Activated T-helper 2 cell treated with anti-CD3 and anti-CD28 coated beads, Interferon-gamma antibody, Interleukin-2, Interleukin-4, amounts not matched to agents 10 μg/mL and 5 μg/mL and 100 μg/mL, durations not matched to agents 14 hours and 24 hours and 36 hours (primary cell): ENCODE measurements around the gene PROC. TPM values are rescaled to one million over a fixed set of nuclear protein-coding genes. Genes with fewer than 3 reads are reported as not detected.
A peak's percentile ranks its signal among the peaks of the same experiment; 100 is the strongest.

ENCODE experiments used
- DNase-seq: peaks from one replicate; pipeline ENCODE4 v3.0.0; 2021; ENCODE audit warnings: low spot score
- H3K27ac Mint-ChIP-seq: one replicate; pipeline ENCODE4 v1.8.0; 2021; ENCODE audit warnings: mixed read lengths
- H3K27me3 Mint-ChIP-seq: one replicate; pipeline ENCODE4 v1.8.0; 2021; ENCODE audit warnings: low read depth, mixed read lengths
- H3K36me3 Mint-ChIP-seq: one replicate; pipeline ENCODE4 v1.8.0; 2021; ENCODE audit warnings: low read depth, mixed read lengths
- H3K4me1 Mint-ChIP-seq: one replicate; pipeline ENCODE4 v1.8.0; 2021; ENCODE audit warnings: low read depth, mixed read lengths
- H3K4me3 Mint-ChIP-seq: one replicate; pipeline ENCODE4 v1.8.0; 2021; ENCODE audit warnings: low read depth, mild to moderate bottlenecking, moderate library complexity, mixed read lengths
- H3K9me3 Mint-ChIP-seq: one replicate; pipeline ENCODE4 v1.8.0; 2021; ENCODE audit warnings: mixed read lengths
- intact Hi-C: fragments of 100-400 bp; cut with micrococcal nuclease; formaldehyde crosslinking; loops from one replicate; pipeline ENCODE4 v1.15.1; 2023
- total RNA-seq: library from RNA; stranded (reverse); gene quantifications from 2 replicates; pipeline ENCODE4 v1.2.3, GENCODE V29; 2022

PROC gene
- total RNA-seq, 1 donor from 2014 or later: not detected

DNA sequence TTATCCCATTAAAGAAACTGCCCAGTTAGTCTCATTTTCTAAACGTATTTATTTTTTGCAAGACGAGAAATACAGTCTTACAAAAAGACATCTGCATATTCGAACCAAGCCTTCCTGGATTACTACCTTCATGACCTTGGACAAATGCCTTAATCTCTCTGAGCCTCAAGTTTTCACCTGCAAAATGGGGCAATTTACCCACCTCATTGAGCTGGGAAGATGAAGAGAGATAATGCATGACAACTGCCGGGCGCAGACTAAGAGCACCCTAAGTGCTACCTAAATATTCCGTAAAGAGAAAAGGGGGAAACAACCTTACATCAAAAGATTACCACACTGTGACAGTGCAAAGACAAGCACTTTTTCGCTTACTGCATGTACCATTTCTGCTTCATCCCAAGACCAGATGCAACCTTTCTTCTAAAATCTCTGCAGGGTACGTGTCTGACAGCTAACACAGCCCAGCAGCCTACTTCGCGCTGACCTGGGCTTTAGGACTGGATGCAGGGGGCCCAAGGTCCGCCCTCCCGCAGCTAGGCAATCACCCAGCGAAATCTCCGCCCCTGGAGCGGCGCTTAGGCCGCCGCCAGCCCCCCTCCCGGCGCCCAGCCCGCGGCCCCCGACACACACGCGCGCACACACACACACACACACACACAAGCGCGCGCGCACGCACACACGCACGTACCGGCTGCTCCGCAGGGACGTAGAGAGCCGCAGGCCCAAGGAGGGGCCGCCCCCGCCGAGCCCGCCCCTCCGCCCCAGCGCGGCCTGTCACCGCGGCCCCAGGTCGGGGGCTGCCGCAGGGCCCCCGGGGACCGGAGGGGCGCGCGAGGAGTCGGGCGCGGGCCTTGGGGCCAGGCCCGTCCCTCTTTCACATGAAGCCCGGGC, 31.2 kb upstream of the PROC start:
- Mint-ChIP-seq H3K4me1 (peaks cover 58% of the 10 kb centered on the region), H3K9me3 (no peaks in the 10 kb centered on the region), H3K27me3 (no peaks in the 10 kb centered on the region), H3K4me3 (peak overlapping the region; percentile 82), H3K36me3 (peaks cover 19% of the 10 kb centered on the region), H3K27ac (peak overlapping the region; percentile 67)
- intact Hi-C loops: loop anchor here (5.0 kb wide), 2 partner anchors 35 to 40 kb away; no protein-coding TSS in a partner anchor
- peak; percentile 77 for DNase-seq

DNA sequence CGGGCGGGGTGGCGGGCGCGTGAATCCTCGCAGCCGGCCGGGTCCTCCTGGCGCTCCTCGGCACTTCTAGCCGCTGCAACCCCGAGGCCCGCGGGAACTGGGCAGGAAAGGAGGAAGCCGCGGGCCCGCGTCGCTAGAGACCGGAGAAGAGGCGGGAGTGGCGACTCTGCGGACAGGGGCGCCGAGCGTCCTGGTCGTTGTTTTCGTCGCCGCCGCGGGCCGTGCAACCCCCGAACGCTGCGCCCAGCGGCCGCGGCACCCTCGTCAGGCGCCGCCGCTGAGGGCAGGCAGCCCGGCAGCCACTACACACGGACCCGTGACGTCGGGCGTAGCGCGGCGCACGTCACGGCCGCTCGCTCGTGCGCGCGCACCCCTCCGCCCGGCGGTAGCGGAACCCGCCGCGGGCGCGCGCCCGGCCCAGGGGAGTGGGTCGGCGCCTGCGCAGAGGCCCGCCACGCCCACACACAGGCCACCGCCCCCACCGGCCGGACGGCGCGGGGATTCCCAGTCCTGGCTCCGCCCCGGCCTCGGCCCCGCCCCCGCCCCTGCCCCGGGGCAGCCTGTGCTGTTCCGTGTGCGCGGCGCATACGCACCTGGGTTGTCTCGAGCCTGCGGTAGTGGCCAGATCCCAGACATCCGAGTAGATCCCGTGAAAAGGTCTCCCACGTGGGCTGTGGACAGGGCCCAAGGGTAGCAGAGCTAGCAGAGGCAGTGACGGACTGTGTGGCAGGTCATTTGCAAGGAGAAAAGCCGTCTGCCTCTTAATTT, 30.4 kb upstream of the PROC start, which contains the start of gene MAP3K2:
Gene MAP3K2, minus strand, starts transcription at position 321 of the 768 bp plus-strand sequence. CDS start 44,846 bp downstream, outside the sequence.
- DNase-seq: peak; percentile 90
- Mint-ChIP-seq H3K9me3 (no peaks in the 10 kb centered on the region), H3K27ac (peak within 1 kb of the TSS; percentile 98), H3K4me1 (peaks cover 65% of the 10 kb centered on the region), H3K27me3 (no peaks in the 10 kb centered on the region), H3K4me3 (peak within 1 kb of the TSS; percentile 82), H3K36me3 (peaks cover 17% of the 10 kb centered on the region)
- intact Hi-C loops: loop anchor here (1.0 to 5.0 kb wide), 7 partner anchors 14 to 161 kb away; partner anchors contain the start of gene IWS1

DNA sequence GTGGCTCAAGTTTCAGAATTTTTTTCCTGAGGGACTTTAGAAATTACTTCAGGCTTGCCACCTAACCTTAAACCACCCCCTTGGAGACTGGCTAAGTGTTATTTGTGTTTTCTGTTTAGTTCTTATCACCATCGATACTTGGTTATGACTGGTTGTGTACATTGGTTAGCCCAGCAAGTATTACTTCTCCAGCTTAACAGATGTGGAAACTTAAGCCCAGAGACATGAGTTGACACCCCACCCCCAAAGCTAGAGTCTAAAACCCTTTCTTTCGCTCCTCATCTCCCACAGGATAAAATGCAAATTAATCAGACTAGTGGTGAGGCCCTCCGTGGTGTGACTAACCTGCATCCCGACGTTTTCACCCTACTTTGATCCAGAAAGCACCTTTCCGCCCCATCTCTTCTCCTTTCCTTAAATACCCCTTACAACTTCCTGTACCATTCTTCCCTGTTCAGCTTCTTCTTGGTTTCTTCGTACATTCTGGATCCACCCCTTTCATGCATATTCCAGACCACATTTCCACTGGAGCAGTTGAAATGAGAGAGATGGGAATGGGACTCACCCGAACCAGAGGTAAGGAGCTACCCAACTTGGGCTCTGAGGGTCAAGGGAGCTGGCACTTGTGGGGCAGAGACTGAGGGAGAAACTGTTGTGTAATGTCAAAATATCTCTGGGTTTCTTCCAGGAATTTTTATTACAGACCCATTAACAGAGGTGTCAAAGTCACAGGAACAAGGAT, 29.6 kb upstream of the PROC start:
- Mint-ChIP-seq H3K27me3 (no peaks in the 10 kb centered on the region), H3K27ac (peak overlapping the region; percentile 98), H3K36me3 (peaks cover 11% of the 10 kb centered on the region), H3K9me3 (no peaks in the 10 kb centered on the region), H3K4me3 (peak overlapping the region; percentile 82), H3K4me1 (peaks cover 63% of the 10 kb centered on the region)
- intact Hi-C loops: loop anchor here (1.0 to 5.0 kb wide), 7 partner anchors 14 to 162 kb away; partner anchors contain the start of gene IWS1
- no peak for DNase-seq

DNA sequence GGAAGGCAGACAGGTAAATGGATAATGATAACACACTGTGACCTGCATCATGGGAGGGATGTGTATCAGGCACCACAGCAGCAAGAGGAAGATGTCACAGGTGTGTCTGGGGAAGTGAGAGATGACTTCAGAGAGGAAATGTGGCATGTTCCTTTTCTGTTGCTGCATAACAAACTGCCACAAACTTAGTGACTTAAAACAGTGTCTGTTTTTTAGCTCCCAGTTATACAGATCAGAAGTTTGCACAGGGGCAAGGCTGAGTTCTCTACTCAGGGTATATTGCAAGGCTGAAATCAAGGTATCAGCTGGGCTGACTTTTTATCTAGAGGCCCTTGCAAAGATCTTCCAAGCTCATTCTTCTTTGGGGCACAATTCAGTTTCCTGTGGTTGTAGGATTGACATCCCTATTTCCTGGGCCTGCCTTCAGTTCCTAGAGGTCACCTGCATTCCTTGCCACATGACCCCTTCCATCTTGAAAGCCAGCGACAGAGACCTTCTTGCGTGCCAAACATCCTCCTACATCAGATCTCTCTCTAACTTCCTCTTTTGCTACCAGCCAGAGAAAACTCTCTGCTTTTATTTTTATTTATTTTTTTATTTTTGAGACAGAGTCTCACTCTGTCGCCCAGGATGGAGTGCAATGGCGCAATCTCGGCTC, 28.3 kb upstream of the PROC start:
- Mint-ChIP-seq H3K27me3 (no peaks in the 10 kb centered on the region), H3K9me3 (no peaks in the 10 kb centered on the region), H3K36me3 (peaks cover 5% of the 10 kb centered on the region), H3K27ac (peak overlapping the region; percentile 78), H3K4me3 (no peak overlapping the region), H3K4me1 (peaks cover 55% of the 10 kb centered on the region)
- DNase-seq: no peak
- intact Hi-C loops: loop anchor here (2.0 to 5.0 kb wide), 3 partner anchors 32 to 163 kb away; no protein-coding TSS in a partner anchor

DNA sequence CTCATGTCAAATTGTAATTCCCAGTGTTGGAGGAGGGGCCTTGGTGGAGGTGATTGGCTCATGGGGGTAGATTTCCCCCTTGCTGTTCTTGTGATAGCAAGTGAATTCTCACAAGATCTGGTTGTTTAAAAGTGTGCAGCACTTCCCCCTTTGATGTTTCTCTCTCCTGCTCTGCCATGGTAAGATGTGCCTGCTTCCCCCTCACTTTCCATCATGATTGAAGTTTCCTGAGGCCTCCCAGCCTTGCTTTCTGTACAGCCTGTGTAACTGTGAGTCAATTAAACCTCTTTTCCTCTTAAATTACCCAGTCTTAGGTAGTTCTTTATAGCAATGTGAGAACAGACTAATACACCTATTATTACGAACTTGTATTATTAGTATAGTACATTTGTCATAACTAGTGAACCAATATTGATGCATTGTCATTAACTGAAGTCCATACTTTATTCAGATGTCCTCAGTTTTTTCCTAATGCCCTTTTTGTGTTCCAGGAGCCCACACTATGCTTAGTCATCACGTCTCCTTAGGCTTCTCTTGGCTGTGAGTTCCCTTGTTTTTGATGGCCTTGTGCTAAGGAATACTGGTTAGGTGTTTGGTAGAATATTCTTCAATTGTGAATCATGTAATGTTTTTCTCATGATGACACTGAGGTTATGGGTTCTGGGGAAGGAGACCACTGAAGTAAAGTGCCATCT, 25.9 kb upstream of the PROC start:
- no peak overlapping the region for H3K4me3 Mint-ChIP-seq
- peak overlapping the region; percentile 44 for H3K27ac Mint-ChIP-seq
- H3K36me3 Mint-ChIP-seq: peaks cover 3% of the 10 kb centered on the region
- intact Hi-C loops: no loop called here
- H3K9me3 Mint-ChIP-seq: no peaks in the 10 kb centered on the region
- H3K27me3 Mint-ChIP-seq: no peaks in the 10 kb centered on the region
- H3K4me1 Mint-ChIP-seq: peaks cover 37% of the 10 kb centered on the region
- no peak for DNase-seq

DNA sequence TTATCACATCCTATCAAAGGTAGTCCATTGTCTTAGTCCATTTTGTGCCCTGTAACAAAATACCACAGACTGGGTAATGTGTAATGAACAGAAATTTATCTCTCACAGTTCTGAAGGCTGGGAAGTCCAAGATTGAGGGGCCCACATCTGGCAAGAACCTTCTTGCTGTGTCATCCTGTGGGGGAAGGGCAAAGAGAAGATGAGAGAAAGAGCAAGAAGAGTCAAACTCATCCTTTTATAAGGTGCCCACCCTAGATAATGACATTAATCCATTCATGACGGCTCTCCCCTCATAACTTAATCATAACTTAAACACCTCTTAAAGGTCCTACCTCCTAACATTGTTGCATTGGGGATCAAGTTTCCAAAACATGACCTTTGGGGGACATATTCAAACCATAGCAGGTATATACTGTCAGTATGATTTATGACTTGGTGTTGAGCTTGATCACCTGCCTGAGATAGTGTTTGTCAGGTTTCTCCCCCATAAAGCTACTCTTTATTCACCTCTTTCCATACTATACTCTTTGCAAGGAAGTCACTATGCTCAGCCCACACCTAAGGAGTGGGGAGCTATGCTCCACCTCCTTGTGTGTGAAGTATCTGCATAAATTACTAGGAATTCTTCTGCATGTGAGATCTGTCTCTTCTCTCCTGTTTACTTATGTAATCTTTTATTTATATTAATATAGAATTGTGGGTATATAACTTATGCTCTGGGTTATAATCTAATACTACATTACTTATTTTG, 25.2 kb upstream of the PROC start:
- no peaks in the 10 kb centered on the region for H3K27me3 Mint-ChIP-seq
- DNase-seq: no peak
- H3K9me3 Mint-ChIP-seq: no peaks in the 10 kb centered on the region
- H3K4me1 Mint-ChIP-seq: peaks cover 44% of the 10 kb centered on the region
- no peak overlapping the region for H3K27ac Mint-ChIP-seq
- peaks cover 3% of the 10 kb centered on the region for H3K36me3 Mint-ChIP-seq
- intact Hi-C loops: no loop called here
- H3K4me3 Mint-ChIP-seq: no peak overlapping the region

DNA sequence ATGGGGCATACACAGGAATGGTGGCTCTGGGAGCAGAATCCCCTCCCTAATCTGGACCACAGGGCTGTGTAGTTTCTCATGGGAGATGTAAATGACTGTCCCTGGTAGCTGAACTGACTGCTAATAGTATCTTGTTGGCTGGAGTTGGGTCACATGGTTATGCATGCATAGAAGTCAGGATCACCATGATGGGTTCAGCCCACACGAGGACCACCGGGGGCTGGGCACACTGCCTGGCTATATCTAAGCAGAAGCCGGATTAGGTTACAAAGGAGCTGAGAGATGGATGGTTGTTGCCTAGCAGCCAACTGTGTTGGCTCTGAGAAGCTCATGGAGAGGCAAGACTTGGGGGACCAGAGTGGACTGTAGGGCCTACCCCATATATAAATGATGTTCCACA, 23.7 kb upstream of the PROC start:
- intact Hi-C loops: no loop called here
- no peak overlapping the region for H3K27ac Mint-ChIP-seq
- no peak overlapping the region for H3K4me3 Mint-ChIP-seq
- no peaks in the 10 kb centered on the region for H3K27me3 Mint-ChIP-seq
- peaks cover 3% of the 10 kb centered on the region for H3K36me3 Mint-ChIP-seq
- peaks cover 45% of the 10 kb centered on the region for H3K4me1 Mint-ChIP-seq
- H3K9me3 Mint-ChIP-seq: no peaks in the 10 kb centered on the region
- no peak for DNase-seq

DNA sequence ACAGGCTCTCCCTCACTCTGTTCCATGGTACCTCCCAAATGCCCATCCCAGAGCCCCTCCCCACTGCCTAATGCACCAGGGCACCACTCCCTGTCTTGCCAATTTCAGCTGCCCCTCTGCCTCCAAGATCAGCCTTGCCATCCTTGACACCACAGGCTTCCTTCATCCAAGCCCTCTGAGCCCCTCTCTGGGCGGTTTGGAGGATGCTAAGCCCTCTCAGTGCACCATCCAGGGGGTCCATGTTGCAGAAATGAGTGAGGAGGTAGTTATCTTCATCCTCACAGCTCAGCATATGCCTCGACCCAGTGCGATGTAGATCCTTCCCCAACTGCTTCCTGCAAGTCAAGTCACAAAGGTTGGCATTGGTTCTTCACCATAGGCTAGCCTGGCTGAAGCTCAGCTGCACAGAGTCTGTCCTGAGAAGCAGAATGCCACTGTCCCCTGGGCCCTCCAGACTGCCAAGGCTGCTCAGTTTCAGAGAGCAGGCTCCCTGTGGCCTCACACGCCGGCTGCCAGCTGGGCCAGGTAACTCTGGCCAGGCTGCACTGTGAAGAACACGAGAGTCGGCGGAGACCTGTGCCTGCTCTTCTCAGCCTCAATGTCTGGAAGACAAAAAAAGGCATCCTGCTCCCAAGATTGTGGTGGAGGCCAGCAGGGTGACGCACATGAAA, 20.5 kb upstream of the PROC start:
- peaks cover 3% of the 10 kb centered on the region for H3K36me3 Mint-ChIP-seq
- H3K27me3 Mint-ChIP-seq: no peaks in the 10 kb centered on the region
- H3K9me3 Mint-ChIP-seq: no peaks in the 10 kb centered on the region
- peaks cover 47% of the 10 kb centered on the region for H3K4me1 Mint-ChIP-seq
- no peak for DNase-seq
- intact Hi-C loops: no loop called here
- no peak overlapping the region for H3K4me3 Mint-ChIP-seq
- no peak overlapping the region for H3K27ac Mint-ChIP-seq

DNA sequence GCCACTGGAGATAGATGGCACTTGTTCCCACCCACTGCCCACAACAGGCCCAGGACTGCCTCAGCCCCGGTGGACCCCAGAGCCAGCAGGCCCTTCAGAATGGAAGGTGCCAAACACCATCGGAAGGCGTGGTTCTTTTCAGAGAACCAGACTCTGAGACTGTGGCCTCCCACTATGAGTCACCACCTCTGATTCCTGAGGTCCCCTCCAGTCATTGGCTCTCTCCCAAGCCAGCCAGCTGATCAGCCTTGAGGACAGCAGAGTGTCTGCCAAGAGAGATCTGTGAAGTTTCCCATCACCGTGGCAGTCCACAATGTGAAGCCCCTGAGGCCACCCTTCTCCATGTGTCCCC, 20.0 kb upstream of the PROC start:
- Mint-ChIP-seq H3K4me3 (no peak overlapping the region), H3K9me3 (no peaks in the 10 kb centered on the region), H3K27ac (peak overlapping the region; percentile 66), H3K36me3 (peaks cover 3% of the 10 kb centered on the region), H3K4me1 (peaks cover 42% of the 10 kb centered on the region), H3K27me3 (no peaks in the 10 kb centered on the region)
- intact Hi-C loops: no loop called here
- DNase-seq: peak; percentile 41

DNA sequence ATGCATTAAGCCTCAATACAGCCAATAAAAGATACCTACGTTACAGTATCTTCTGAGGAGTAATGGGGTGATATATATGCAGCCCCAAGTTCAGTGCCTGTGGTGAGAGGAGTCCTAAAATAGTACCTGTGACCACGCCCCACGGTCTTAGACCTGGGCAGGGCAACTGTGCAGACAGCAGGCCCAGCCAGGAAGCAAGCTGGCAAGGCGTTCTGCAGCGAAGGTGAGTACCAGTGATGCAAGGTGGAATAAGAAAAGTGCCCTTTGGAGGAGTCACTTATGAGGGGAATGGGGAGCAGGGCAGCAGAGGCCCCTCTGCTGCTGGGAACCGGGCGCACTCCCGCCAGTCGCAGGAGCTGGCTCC, 17.7 kb upstream of the PROC start:
- no peak for DNase-seq
- no peak overlapping the region for H3K27ac Mint-ChIP-seq
- intact Hi-C loops: loop anchor here (2.0 kb wide), 1 partner anchor 64 kb away; no protein-coding TSS in a partner anchor
- no peak overlapping the region for H3K4me3 Mint-ChIP-seq
- peaks cover 45% of the 10 kb centered on the region for H3K4me1 Mint-ChIP-seq
- no peaks in the 10 kb centered on the region for H3K36me3 Mint-ChIP-seq
- H3K9me3 Mint-ChIP-seq: no peaks in the 10 kb centered on the region
- H3K27me3 Mint-ChIP-seq: peaks cover 4% of the 10 kb centered on the region
